Measurements from ENCODE around the gene QRICH2.
"Not testable (repeated sequence)": the region's sequence is repeated elsewhere in the genome, so short reads cannot be mapped to it uniquely, and the experiment has no call there.

QRICH2 gene

DNA sequence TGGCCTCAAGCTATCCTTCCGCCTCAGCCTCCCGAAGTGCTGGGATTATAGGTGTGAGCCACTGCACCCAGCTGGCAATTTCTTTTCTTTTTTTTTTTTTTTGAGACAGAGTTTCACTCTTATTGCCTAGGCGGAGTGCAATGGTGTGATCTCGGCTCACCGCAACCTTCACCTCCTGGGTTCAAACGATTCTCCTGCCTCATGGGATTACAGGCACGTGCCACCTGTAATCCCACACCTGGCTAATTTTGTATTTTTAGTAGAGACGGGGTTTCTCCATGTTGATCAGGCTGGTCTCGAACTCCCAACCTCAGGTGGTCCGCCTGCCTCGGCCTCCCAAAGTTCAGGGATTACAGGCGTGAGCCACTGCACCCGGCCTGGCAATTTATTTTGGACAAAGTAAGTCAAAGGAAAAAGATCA, 40.5 kb downstream of the QRICH2 start:
- not testable (repeated sequence) for DNase-seq (ENCODE audit: low read depth in 2 of 2)

DNA sequence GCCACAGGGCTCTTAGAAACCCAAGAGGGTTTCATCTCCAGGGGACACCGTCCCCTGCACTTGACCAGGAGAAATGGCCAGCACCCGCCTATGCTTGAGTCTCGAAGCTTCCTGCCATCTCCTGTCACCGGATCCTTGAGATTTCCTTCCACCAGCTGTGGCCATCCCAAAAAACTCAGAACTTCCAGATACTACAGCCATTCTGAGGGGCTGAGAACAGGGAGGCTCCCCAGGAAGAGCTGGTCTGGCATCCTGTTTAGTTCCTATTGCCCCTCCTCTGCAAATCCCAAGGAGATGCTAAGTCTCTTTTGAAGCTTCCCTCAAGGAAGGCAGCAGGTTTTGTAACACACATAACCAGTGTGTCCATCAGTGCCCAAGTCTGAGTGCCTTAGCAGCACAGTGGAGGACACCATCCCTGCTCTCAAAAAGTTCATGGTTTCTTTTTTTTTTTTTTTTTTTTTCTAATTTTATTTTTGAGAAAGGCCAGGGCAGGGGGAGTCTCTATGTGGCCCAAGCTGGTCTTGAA, 41.0 kb downstream of the QRICH2 start:
- DNase-seq (ENCODE audit: low read depth in 2 of 2) = no peak

DNA sequence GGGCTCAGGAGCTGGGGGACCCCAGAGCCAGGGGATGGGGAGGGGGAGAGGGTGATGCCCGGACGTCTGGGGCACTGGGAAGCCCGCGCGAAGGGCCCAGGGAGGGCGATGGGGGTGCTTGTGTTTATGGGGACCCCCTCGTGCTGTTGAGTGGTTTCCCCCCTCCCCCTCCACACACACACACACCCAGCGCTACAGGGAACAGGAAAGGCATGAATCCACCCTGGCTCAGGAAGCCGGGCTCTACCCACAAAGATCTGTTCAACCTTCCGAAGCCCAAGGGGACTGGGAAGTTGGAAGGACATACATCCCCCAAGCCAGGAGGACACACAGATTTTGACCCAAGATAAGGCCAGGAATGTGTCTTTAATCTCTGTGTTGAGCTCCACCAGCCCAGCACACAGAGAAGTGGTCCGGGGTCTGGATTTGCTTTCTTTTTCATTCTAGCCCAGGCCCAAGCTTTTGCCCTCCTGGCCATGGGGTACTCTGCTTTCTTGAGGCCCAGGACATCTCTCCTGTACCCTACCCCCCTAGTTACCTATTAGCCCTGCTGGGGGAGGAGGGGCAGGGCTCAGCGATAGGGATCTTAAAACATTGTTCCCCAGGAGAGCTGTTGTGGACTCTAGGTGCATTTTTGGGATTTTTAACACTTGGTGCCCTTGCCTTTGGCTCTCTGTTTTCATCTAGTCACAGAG, 41.7 kb downstream of the QRICH2 start:
- no peak for DNase-seq (ENCODE audit: low read depth in 2 of 2)

DNA sequence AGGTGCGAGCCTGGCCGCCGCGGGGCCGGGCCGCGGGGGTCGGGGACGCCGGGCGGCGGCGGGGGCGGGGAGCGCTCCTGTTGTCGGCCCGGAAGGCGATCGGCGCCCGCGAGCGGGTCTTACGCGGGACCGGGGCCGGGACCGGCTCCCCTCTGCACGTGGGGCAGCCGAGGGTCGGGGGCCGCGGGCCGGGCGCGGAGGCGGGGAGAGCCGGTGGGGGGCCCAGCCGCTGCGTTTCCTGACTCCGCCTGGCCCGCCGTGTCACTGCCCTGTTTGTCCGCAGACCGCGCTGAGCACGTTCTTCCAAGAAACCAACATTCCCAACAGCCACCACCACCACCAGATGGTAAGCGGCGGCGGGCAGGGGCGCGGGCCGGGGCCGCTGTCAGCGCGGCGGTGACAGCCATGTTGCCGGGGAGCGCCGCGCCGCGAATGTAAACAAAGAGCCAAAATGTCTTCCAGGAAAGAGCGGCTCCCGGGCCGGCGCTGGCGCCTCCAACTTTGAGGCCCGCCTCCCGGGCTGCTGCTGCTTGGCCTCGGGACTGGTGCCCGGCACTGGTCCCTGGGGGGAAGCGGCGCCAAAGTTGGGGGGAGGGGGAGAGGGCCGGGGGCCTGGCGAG, 42.3 kb downstream of the QRICH2 start:
- no peak for DNase-seq (ENCODE audit: low read depth in 2 of 2)

DNA sequence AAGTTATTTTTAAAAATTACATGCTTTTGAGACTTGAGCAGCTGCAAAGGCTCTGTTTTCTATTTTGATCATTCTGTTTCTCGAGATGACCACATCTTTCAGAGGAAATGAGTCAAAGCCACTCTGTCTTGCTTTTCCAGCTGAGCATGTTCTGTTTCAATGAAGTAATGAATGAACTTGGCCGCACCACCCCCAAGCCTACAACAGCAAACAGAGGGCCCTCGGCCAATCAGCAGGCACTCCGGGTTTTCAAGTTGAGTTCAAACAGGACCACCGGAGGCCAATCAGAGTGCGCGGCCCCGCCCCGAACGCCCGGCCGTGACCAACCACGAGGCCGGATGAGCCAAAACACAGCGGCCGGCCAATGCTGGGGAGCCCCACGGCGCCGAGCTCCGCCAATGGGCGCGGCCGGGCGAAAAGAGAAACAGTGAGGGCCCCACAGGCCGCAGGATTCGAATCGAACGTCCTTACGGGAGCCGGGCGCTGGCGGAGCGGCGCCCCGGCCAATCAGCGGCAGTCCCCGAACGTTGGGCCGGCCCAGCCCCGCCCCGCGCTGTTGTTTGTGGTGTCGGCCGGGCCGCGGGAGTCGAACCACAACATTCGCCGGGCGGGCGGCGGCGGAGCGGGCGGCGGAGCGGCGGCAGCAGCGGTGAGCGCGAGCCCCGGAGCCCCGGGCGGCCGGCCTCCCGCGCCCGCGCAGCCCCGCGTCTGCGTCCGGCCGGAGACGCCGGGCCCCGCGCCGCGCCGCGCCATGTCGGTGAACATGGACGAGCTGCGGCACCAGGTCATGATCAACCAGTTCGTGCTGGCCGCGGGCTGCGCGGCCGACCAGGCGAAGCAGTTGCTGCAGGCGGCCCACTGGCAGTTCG, 43.1 kb downstream of the QRICH2 start, which contains the start of gene UBALD2:
UBALD2 (plus strand) TSS at position 594 of the 869 bp plus-strand sequence; CDS start at position 752, 158 bp downstream.
- DNase-seq (ENCODE audit: low read depth in 2 of 2) = peak; percentile 99 to 100

DNA sequence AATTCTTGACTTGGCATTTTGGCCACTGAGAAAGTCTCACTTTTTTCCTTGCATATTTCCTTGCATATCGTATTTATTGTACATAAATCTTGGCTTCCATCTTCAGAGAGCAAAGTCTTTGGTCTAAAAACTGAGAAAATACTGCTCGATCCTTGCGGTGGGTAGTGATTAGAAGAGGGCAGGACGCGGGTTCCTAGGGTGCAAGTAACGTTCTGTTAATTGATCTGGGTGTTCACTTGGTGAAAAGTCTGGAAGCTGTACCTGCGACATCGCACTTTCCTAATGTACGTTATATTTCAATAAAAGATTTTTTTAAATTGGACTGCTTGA, 43.7 kb downstream of the QRICH2 start:
- no peak for DNase-seq (ENCODE audit: low read depth in 2 of 2)

DNA sequence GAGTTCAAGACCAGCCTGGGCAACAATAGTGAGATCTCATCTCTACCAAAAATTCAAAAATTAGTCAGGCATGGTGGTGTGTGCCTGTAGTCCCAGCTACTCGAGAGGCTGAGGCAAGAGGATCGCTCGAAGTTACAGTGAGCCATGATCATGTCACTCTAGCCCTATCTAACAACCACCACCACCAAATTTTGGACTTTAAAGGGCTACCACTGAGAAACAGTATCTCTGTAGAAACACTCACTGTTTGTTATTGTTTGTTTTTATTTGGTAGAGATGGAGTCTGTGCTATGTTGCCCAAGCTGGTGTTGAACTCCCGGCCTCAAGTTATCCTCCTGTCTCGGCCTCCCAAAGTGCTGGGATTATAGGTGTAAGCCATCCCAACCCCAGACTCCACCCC, 44.2 kb downstream of the QRICH2 start:
- no peak for DNase-seq (ENCODE audit: low read depth in 2 of 2)

DNA sequence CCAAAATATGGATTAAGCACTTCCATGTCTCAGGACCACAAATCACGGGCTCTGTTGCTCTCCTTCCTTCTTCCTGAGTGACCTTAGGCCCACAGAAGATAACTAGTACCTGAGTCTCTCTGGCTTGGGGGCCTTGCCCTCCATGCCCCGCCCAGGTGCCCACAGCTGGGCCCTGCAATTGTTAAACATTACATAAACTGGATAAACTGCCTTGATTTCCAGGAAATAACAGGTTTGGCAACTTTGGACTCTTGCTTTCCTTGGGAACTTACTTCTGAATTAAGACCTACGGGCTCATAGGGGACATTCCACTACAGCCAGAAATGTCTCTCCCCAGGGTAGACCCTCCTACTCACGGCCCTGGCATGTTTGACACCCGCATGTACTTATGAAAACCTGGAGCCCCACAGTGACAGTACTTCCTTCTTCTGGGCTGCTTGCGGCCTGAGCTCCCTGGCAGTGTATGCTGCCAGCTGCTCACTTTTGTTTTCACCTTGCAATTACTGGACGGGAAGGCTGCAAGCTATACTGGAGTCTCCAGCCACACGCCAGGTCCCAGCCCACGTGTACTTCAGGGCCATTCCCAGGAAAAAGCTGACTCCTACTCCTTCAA, 45.2 kb downstream of the QRICH2 start:
- no peak for DNase-seq (ENCODE audit: low read depth in 2 of 2)

DNA sequence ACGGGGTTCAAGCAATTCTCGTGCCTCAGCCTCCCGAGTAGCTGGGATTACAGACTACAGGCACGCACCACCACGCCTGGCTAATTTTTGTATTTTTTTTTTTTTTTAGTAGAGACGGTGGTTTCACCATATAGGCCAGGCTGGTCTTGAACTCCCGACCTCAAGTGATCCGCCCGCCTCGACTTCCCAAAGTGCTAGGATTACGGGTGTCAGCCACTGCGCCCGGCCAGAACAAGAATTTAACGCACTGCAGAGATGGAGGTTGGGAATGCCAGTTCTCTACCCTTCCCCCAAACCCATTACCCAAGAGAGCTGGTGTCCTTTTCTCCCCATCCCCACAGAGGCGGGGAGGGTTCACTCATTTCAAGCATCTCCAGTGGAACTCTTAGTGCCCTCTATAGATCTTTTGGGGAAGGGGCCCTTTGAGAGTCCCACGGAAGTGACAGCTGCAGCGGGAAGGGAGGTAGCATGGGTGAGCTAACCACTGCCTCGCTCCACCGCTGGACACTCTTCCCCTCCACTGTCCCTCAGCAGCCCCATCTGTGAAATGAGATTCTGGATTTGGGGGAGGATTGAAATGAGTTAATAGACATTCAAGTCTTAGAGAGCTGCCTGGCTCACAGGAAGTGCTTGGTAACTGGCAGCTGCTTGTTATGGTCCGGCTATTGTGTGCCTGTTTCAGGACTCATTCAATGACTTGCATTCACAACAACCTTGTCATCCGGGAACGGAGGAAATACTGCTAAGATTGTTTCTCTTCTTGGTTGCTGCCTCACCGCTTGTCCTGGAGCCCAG, 46.5 kb downstream of the QRICH2 start:
- no peak for DNase-seq (ENCODE audit: low read depth in 2 of 2)

DNA sequence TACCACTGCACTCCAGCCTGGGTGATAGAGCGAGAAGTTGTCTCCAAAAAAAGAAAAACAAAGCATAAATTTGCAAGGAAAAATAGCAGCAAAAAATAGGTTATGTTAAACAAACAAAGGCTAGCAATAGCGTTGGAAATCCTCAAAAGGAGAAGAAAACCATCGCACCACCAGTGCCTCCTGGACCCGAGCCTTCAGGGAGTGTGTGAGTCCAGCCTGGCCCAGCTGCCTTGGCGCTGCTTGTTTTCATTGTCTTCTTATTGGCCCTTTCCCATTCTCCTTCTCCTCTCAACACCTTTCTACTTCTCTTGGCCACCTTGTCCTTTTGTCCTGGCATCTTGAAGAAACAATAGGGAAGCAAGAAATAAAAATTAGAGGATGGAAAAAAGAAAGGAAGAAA, 47.4 kb downstream of the QRICH2 start:
- DNase-seq (ENCODE audit: low read depth in 2 of 2) = no peak

DNA sequence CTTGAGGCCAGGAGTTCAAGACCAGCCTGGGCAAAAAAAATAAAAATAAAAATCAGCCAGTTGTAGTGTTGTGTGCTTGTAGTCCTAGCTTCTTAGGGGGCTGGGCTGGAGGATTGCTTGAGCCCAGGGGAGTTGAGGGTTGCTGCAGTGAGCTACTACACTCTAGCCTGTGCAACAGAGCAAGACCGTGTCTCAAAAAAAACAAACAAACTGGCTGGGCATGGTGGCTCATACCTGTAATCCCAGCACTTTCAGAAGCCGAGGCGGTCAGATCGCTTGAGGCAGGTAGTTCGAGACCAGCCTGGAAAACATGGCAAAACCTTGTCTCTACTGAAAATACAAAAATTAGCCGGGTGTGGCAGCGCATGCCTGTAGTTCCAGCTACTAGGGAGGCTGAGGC, 47.9 kb downstream of the QRICH2 start:
- no peak for DNase-seq (ENCODE audit: low read depth in 2 of 2)

DNA sequence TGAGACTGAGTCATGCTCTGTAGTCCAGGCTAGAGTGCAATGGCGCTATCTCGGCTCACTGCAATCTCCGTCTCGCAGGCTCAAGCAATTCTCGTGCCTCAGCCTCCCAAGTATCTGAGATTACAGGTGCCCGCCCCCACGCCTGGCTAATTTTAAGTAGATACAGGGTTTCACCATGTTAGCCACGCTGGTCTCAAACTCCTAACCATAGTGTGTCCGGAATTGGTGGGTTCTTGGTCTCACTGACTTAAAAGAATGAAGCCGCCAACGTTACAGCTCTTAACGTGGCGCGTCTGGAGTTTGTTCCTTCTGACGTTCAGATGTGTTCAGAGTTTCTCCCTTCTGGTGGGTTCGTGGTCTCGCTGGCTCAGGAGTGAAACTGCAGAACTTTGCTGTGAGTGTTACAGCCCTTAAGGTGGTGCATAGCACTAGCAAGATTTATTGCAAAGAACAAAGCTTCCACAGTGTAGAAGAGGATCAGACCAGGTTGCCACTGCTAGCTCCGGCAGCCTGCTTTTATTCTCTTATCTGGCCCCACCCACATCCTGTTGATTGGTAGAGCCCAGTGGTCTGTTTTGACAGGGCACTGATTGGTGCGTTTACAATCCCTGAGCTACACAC, 51.5 kb downstream of the QRICH2 start:
- DNase-seq (ENCODE audit: low read depth in 2 of 2) = not testable (repeated sequence)

DNA sequence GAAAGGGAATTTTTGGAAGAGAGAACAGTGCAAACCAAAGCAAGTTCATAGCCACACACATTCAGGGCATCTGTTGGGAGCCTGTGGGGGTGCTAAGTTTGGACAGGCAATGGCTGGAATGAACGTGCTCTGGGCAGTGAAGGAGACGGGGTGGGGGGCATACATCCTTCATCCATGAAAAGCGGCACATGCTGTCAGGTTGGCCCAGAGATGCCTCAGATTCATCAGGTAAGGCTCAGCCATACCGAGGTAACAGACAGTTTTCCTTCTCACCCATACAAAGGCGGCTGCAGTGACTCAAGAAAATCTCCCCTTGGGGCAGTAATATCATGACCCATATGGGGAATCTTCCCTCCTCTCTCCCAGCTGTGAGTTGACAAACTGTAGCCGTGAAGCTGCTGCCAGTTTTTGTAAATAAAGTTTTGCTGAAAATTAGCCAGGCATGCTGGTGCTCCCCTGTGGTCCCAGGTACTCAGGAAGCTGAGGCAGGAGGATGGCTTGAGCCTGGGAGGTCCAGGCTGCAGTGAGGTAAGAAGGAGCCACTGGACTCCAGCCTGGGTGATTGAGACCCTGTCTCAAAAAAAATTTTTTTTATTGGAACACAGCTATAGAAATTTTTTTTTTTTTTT, 52.2 kb downstream of the QRICH2 start:
- no peak for DNase-seq (ENCODE audit: low read depth in 2 of 2)

DNA sequence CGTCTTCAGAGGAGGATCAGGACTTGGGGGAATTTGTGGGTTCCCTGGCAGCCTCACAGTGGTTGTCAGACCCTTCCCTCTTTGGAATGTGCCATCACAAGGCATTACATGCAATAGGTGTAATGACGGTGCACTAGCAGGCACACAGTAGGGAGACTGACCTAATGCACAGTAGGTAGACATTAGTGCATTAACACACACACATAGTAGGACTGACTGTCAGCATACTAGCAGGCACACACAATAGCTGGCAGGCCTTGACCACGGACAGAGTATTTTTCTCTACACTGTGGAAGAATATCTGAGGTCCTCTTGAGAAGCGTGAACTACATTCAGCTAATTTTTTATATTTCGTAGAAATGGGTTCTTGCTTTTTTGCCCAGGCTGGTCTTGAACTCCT, 53.8 kb downstream of the QRICH2 start:
- no peak for DNase-seq (ENCODE audit: low read depth in 2 of 2)

DNA sequence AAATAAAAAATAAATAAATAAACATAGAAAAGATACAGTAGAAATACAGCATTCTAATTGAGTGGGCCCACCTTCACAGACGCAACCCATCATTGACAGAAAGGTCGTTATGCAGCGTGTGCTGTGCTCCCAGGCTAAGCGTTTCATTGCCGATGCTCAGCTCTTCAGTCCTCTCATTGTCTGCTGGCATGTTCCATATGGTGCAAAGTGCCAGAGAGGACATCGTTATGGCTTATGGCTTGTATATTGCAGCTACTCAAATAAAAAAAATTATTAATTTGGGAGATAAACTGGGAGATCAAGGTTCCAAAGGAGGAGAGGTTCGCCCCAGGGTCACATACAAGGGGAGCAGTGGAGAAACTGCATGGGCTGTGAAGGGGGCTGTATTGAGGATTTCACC, 54.2 kb downstream of the QRICH2 start:
- DNase-seq (ENCODE audit: low read depth in 2 of 2) = no peak

DNA sequence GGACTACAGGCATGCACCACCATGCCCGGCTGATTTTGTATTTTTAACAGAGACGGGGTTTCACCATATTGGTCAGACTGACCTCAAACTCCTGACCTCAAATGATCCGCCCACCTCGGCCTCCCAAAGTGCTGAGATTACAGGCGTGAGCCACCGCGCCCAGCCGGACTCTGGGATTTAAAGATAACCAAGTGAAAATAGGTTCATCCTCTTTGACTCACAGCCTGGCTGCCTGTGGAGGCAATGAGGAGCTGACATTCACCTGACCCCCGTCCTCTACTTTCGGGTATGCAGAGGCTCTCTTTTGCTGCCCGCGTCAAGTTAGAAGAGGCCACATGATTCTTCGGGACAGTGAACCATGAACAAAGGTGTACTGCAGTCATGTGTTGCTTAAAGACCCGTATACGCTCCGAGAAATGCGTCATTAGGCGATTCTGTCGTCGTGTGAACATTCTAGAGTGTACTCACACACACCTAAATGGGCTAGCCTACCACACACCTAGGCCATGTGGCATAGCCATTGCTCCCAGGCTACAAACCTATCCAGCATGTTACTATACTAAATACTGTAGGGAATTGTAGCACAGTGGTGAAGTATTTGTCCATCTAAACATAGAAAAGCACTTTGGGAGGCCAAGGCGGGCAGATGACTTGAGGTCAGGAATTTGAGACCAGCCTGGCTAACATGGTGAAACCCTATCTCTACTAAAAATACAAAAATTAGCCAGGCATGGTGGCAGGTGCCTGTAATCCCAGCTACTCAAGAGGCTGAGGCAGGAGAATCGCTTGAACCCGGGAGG, 54.9 kb downstream of the QRICH2 start:
- not testable (repeated sequence) for DNase-seq (ENCODE audit: low read depth in 2 of 2)

DNA sequence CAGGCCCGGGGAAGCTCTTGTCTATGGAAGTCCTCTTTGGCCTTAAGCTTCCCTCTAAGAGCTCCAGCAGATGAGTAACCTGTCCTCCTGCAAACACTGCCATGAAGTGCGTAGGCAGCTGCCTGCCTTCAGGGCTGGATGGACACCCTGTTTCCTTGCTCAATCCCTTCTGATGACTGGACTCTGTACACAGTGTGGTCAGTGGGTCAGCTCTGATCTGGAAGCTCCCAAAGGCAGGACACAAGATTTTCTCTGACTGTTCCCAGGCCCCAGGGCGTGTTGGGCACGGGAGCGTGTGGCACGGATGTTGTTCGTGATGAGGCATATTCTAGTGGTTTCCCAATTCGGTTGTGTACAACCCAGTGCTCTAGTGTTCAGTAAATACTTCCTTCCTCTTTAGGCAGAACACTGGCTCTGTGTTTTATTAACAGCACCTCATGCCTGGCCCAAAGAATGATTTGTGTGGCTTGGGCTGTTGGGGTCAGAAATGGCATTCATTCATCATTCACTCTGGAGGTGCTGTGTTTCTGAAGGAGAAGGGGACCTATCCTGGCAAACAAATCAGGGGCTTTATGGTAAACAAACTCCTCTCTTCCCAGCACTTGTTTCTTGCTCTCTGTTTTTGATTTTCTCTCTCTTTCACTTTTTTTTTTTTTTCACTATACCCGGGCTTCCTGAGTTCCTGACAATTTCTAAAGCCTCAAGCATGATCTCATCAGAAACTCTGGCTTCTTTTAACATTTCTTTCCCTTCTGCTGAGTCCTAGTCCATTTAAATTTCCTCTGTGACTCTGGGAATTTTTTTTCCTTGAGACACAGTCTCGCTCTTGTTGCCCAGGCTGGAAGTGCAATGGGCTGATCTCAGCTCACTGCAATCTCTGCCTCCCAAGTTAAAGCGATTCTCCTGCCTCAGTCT, 55.8 kb downstream of the QRICH2 start:
- DNase-seq (ENCODE audit: low read depth in 2 of 2) = no peak

DNA sequence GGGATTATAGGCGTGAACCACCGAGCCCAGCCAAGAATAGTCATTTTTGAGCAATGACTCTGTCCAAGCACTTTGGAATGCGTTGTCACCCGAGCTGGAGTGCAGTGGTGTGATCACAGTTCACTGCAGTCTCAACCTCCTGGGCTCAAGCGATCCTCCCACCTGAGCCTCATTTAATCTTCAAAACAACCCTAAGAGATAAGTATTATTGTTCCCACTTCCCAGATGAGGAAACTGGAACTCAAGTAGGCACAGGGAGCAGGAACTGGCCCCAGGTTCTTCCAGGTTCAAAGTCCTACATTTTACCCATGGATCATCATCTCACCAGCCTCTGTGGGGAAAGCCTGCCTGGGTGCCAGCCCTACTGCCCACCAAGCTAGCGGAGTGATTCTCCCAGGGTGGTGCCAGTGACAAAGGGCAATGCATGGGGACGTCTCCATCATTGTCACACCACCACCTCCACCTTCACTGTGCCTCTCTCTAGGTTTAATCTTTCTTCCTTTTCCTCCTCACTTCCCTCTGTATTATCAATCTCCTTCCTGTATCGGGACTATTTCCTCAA, 56.5 kb downstream of the QRICH2 start:
- DNase-seq (ENCODE audit: low read depth in 2 of 2) = no peak

Data from fibroblast of skin of left biceps (primary cell).